GM12878 (cell line): ENCODE results near the gene PAF1. TPM values are rescaled to one million over a fixed set of nuclear protein-coding genes. Genes with fewer than 3 reads are reported as not detected.

Source experiments
- ATAC-seq: fragments of 200-7000 bp; cut with Tn5 transposase; 3 replicates; pipeline ENCODE4 v1.9.1; 2020; ENCODE audit warnings: mild to moderate bottlenecking, moderate library complexity
- BruUV-seq: library from RNA; stranded (reverse); fragments of 400-500 nt; replicated peaks from 2 replicates; lab custom pipeline; 2021; lab: Mats Ljungman, UMichigan
- CTCF ChIA-PET: fragments of 300-600 bp; sonication (Branson Sonifier 250); formaldehyde crosslinking; extraction: SDS; loops from one replicate; lab custom pipeline; 2021; ENCODE audit warnings: inconsistent platforms; lab: Yijun Ruan, JAX
- POLR2A ChIA-PET: fragments of 350-600 bp; formaldehyde crosslinking; extraction: SDS; loops from one replicate; lab custom pipeline; 2021; ENCODE audit warnings: inconsistent platforms; lab: Charles Lee
- RAD21 ChIA-PET: fragments of 300-600 bp; sonication (Branson Sonifier 250); formaldehyde crosslinking; loops from one replicate; lab custom pipeline; 2023; ENCODE audit warnings: antibody characterized with exemption; ENCODE audit not compliant: unreplicated experiment; lab: Charles Lee
- SMC1A ChIA-PET: fragments of 300-600 bp; sonication (Branson Sonifier 250); formaldehyde crosslinking; loops from one replicate; lab custom pipeline; 2023; ENCODE audit not compliant: unreplicated experiment, uncharacterized antibody; lab: Charles Lee
- DNase-seq: peaks from one replicate; pipeline ENCODE4 v3.0.0-alpha.2; 2011; ENCODE audit warnings: low read depth, low spot score
- FAIRE-seq: peaks from 3 replicates; lab custom pipeline; 2011; peaks lifted over from hg19 to GRCh38; lab: Jason Lieb, UNC
- H2AFZ ChIP-seq: 2 replicates; pipeline ENCODE4 v1.6.0; 2011; ENCODE audit warnings: low read depth, low read length, control low read depth; ENCODE audit not compliant: control insufficient read depth
- H3K27ac ChIP-seq: 2 replicates; pipeline ENCODE4 v1.5.1; 2011; ENCODE audit warnings: control low read depth; ENCODE audit not compliant: control insufficient read depth, insufficient read depth
- H3K27me3 ChIP-seq, 2 experiments: replicated peaks in 1 of 2; 2 replicates each; pipeline versions ENCODE4 v1.6.0 to v1.6.1; 2011; ENCODE audit warnings: low read length in 1 of 2; ENCODE audit not compliant: control insufficient read depth in 2 of 2, insufficient read depth in 2 of 2
- H3K36me3 ChIP-seq, 2 experiments: 2 replicates each; pipeline ENCODE4 v1.5.1; 2011; ENCODE audit warnings: low read length in 1 of 2; ENCODE audit not compliant: control insufficient read depth in 2 of 2, insufficient read depth in 2 of 2
- H3K4me1 ChIP-seq: 2 replicates; pipeline ENCODE4 v1.6.1; 2011; ENCODE audit warnings: mild to moderate bottlenecking, low read length, moderate library complexity, mixed read lengths; ENCODE audit not compliant: control insufficient read depth, insufficient read depth
- H3K4me2 ChIP-seq: 2 replicates; pipeline ENCODE4 v1.6.0; 2011; ENCODE audit warnings: control low read depth; ENCODE audit not compliant: control insufficient read depth, insufficient read depth
- H3K4me3 ChIP-seq: fragments of 200-600 bp; sonication (generic); 2 replicates; pipeline ENCODE4 v1.5.1; 2016
- H3K79me2 ChIP-seq: 2 replicates; pipeline ENCODE4 v1.6.0; 2011; ENCODE audit warnings: low read length; ENCODE audit not compliant: control insufficient read depth, insufficient read depth
- H3K9ac ChIP-seq: 2 replicates; pipeline ENCODE4 v1.8.0; 2011; ENCODE audit warnings: low read length, control low read depth, mixed read lengths; ENCODE audit not compliant: control insufficient read depth, insufficient read depth
- H3K9me3 ChIP-seq: replicated peaks from 3 replicates; pipeline ENCODE4 v1.5.1; 2011; ENCODE audit warnings: mild to moderate bottlenecking, low read length; ENCODE audit not compliant: control insufficient read depth, insufficient read depth
- H4K20me1 ChIP-seq: 2 replicates; pipeline ENCODE4 v1.6.0; 2011; ENCODE audit not compliant: control insufficient read depth, insufficient read depth
- CHD1 ChIP-seq: IDR thresholded peaks from 2 replicates; pipeline ENCODE4 v1.6.1; 2012; ENCODE audit warnings: low read depth, low read length, improper control_type of control experiment
- EED ChIP-seq: sonication (generic); IDR thresholded peaks from 2 replicates; pipeline ENCODE4 v1.6.1; 2016; ENCODE audit warnings: antibody characterized with exemption, low read depth
- HDAC6 ChIP-seq: fragments of 200-600 bp; sonication (generic); IDR thresholded peaks from one replicate; pipeline ENCODE4 v1.8.0; 2017; ENCODE audit warnings: antibody characterized with exemption; ENCODE audit not compliant: unreplicated experiment
- NFIC ChIP-seq: IDR thresholded peaks from 2 replicates; pipeline ENCODE4 v1.6.1; 2012; ENCODE audit warnings: low read depth, mild to moderate bottlenecking, inconsistent platforms, low read length, moderate library complexity
- NFYA ChIP-seq: IDR thresholded peaks from 2 replicates; pipeline ENCODE4 v1.6.1; 2011; ENCODE audit warnings: low read depth, mild to moderate bottlenecking, low read length, improper control_type of control experiment, borderline replicate concordance
- POLR2AphosphoS2 ChIP-seq: IDR thresholded peaks from 2 replicates; pipeline ENCODE4 v1.6.1; 2011; ENCODE audit warnings: low read depth, mild to moderate bottlenecking, low read length, improper control_type of control experiment, moderate library complexity
- POU2F2 ChIP-seq: IDR thresholded peaks from 3 replicates; pipeline ENCODE4 v1.6.1; 2011; ENCODE audit warnings: low read depth, mild to moderate bottlenecking, low read length, borderline replicate concordance
- RCOR1 ChIP-seq: conservative IDR thresholded peaks from 2 replicates; pipeline ENCODE4 v1.6.1; 2012; ENCODE audit warnings: low read depth, low read length, improper control_type of control experiment
- SMAD5 ChIP-seq: IDR thresholded peaks from 2 replicates; pipeline ENCODE4 v1.6.1; 2016; ENCODE audit warnings: antibody characterized with exemption, low read depth
- SREBF1 ChIP-seq: IDR thresholded peaks from 2 replicates; pipeline ENCODE4 v1.6.1; 2012; ENCODE audit warnings: mild to moderate bottlenecking, low read length
- SUPT20H ChIP-seq: IDR thresholded peaks from 2 replicates; pipeline ENCODE4 v1.6.1; 2011; ENCODE audit warnings: low read depth, mild to moderate bottlenecking, low read length, moderate library complexity, borderline replicate concordance; ENCODE audit not compliant: control insufficient read depth
- TBL1XR1 ChIP-seq: IDR thresholded peaks from 2 replicates; pipeline ENCODE4 v1.6.1; 2012; ENCODE audit warnings: low read depth, low read length, improper control_type of control experiment
- WGBS: methylation state at CpG from one replicate; pipeline ENCODE4 v1.1.6; 2016; ENCODE audit warnings: low lambda C conversion rate; ENCODE audit not compliant: insufficient replicate concordance, insufficient coverage; ENCODE audit errors: missing lambda C conversion rate; 5-methylcytosine and 5-hydroxymethylcytosine counted together
- in situ Hi-C: fragments of 300-500 bp; cut with MboI; formaldehyde crosslinking; loops from 9 replicates; pipeline ENCODE4 v1.14.3; 2018; ENCODE audit warnings: mixed read lengths
- intact Hi-C: fragments of 100-400 bp; cut with micrococcal nuclease; formaldehyde crosslinking; loops from one replicate; pipeline ENCODE4 v1.14.2; 2022; ENCODE audit not compliant: unreplicated experiment
- polyA plus RNA-seq, 11 experiments: library from polyadenylated mRNA; depleted of rRNA in 4 of 11; unstranded in 6 of 11; stranded (reverse) in 5 of 11; fragments of >200 nt; fragmentation: Nextera tagmentation in 4 of 11; fragmentation: Illumina TruSeq in 1 of 11; extraction: Ambion mirVana in 4 of 11; extraction: Trizol in 1 of 11; gene quantifications; 1 replicate in 1 of 11; 2 replicates in 10 of 11; pipeline versions ENCODE4 v1.2.1 to v1.2.3, GENCODE V29; 2011 to 2016; ENCODE audit warnings: inconsistent platforms in 2 of 11, missing spikeins in 2 of 11, low read depth in 1 of 11
- total RNA-seq, 4 experiments: library from RNA; depleted of rRNA in 3 of 4; stranded (reverse); fragments of >200 nt in 3 of 4; fragmentation: Illumina TruSeq in 1 of 4; extraction: Trizol in 1 of 4; gene quantifications; 2 replicates each; pipeline versions ENCODE4 v1.2.1 to v1.2.3, GENCODE V29; 2013 to 2021
- TF ChIP-seq, protein P1 (sequence below): IDR thresholded peaks from 2 replicates; pipeline ENCODE4 v1.6.1; 2012; ENCODE audit warnings: low read length, inconsistent platforms
- TF ChIP-seq, protein P2 (sequence below): IDR thresholded peaks from 2 replicates; pipeline ENCODE4 v1.6.1; 2011; ENCODE audit warnings: mild to moderate bottlenecking, low read depth, low read length, moderate library complexity; ENCODE audit not compliant: insufficient replicate concordance
- TF ChIP-seq, protein P3 (sequence below): fragments of 450-650 bp; IDR thresholded peaks from 2 replicates; pipeline ENCODE4 v1.6.1; 2016; ENCODE audit warnings: mild to moderate bottlenecking
- TF ChIP-seq, protein P4 (sequence below): fragments of 450-650 bp; IDR thresholded peaks from 2 replicates; pipeline ENCODE4 v1.6.1; 2017; ENCODE audit warnings: mild to moderate bottlenecking, moderate library complexity

PAF1 gene
- total and polyA plus RNA-seq, 10 of the 15 experiments (the other 5 are each of a cell fraction or from before 2014, with no cell fraction given): 1.7 to 45.8 (median 39.6) TPM

DNA sequence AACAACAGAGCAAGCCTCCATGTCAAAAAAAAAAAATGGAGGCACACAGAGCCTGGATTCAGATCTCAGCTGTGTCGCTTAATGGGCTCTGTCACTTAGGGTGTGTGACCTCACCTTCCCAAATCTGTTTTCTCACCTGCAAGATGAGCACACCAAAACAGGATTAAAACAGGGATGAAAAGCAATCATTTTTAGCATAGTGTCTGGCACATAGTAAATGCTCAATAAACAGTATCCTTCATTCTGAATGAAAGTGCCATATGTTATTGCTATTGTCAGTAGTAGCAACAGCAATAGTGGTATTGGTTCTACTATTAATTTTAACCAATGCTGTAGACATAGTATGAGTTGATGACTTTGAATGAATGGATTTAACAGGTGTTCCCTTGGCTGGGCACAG, 25.4 kb downstream of the PAF1 start:
- in situ Hi-C loops (no loop called here), intact Hi-C loops (no loop called here)
- RAD21 ChIA-PET: no interaction called here
- Histone ChIP-seq H3K79me2 (no peaks in the 10 kb centered on the region), H3K4me1 (peaks cover 8% of the 10 kb centered on the region), H3K36me3 (peaks cover 3 to 6% of the 10 kb centered on the region in 2 experiments; a peak in 2 of 4 replicates), H4K20me1 (no peaks in the 10 kb centered on the region), H2AFZ (no peak overlapping the region), H3K9me3 (no peaks in the 10 kb centered on the region), H3K27me3 (no peaks in the 10 kb centered on the region), H3K4me2 (no peak overlapping the region), H3K9ac (no peak overlapping the region), H3K4me3 (no peak overlapping the region), H3K27ac (no peak overlapping the region)
- SMC1A ChIA-PET: interaction anchor here (0.5 kb wide), 1 partner anchor 145 kb away, joined by 4 read pairs; no protein-coding TSS in a partner anchor
- FAIRE-seq: no peak
- WGBS: 50% methylated on average over 1 of the region's 1 CpG
- BruUV-seq: no TSS peak
- CTCF ChIA-PET: no interaction called here
- DNase-seq: no peak
- POLR2A ChIA-PET: no interaction called here
- ATAC-seq: no peak
- TF ChIP-seq, protein P1, sequence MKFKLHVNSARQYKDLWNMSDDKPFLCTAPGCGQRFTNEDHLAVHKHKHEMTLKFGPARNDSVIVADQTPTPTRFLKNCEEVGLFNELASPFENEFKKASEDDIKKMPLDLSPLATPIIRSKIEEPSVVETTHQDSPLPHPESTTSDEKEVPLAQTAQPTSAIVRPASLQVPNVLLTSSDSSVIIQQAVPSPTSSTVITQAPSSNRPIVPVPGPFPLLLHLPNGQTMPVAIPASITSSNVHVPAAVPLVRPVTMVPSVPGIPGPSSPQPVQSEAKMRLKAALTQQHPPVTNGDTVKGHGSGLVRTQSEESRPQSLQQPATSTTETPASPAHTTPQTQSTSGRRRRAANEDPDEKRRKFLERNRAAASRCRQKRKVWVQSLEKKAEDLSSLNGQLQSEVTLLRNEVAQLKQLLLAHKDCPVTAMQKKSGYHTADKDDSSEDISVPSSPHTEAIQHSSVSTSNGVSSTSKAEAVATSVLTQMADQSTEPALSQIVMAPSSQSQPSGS: no peak
- TF ChIP-seq SREBF1 (no peak), NFIC (no peak), POU2F2 (no peak), SMAD5 (no peak), RCOR1 (no peak), TBL1XR1 (no peak), HDAC6 (no peak), SUPT20H (no peak), CHD1 (no peak), NFYA (no peak), EED (no peak), POLR2AphosphoS2 (no peak)
- TF ChIP-seq, protein P2, sequence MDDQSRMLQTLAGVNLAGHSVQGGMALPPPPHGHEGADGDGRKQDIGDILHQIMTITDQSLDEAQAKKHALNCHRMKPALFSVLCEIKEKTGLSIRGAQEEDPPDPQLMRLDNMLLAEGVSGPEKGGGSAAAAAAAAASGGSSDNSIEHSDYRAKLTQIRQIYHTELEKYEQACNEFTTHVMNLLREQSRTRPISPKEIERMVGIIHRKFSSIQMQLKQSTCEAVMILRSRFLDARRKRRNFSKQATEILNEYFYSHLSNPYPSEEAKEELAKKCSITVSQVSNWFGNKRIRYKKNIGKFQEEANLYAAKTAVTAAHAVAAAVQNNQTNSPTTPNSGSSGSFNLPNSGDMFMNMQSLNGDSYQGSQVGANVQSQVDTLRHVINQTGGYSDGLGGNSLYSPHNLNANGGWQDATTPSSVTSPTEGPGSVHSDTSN: no peak
- TF ChIP-seq, protein P3, sequence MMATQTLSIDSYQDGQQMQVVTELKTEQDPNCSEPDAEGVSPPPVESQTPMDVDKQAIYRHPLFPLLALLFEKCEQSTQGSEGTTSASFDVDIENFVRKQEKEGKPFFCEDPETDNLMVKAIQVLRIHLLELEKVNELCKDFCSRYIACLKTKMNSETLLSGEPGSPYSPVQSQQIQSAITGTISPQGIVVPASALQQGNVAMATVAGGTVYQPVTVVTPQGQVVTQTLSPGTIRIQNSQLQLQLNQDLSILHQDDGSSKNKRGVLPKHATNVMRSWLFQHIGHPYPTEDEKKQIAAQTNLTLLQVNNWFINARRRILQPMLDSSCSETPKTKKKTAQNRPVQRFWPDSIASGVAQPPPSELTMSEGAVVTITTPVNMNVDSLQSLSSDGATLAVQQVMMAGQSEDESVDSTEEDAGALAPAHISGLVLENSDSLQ: no peak
- TF ChIP-seq, protein P4, sequence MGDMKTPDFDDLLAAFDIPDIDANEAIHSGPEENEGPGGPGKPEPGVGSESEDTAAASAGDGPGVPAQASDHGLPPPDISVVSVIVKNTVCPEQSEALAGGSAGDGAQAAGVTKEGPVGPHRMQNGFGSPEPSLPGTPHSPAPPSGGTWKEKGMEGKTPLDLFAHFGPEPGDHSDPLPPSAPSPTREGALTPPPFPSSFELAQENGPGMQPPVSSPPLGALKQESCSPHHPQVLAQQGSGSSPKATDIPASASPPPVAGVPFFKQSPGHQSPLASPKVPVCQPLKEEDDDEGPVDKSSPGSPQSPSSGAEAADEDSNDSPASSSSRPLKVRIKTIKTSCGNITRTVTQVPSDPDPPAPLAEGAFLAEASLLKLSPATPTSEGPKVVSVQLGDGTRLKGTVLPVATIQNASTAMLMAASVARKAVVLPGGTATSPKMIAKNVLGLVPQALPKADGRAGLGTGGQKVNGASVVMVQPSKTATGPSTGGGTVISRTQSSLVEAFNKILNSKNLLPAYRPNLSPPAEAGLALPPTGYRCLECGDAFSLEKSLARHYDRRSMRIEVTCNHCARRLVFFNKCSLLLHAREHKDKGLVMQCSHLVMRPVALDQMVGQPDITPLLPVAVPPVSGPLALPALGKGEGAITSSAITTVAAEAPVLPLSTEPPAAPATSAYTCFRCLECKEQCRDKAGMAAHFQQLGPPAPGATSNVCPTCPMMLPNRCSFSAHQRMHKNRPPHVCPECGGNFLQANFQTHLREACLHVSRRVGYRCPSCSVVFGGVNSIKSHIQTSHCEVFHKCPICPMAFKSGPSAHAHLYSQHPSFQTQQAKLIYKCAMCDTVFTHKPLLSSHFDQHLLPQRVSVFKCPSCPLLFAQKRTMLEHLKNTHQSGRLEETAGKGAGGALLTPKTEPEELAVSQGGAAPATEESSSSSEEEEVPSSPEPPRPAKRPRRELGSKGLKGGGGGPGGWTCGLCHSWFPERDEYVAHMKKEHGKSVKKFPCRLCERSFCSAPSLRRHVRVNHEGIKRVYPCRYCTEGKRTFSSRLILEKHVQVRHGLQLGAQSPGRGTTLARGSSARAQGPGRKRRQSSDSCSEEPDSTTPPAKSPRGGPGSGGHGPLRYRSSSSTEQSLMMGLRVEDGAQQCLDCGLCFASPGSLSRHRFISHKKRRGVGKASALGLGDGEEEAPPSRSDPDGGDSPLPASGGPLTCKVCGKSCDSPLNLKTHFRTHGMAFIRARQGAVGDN: no peak
